ENCODE measurements around the gene MEOX1. TPM values are rescaled to one million over a fixed set of nuclear protein-coding genes. Genes with fewer than 3 reads are reported as not detected.
A peak's percentile ranks its signal among the peaks of the same experiment; 100 is the strongest.

Gene MEOX1
- total RNA-seq (1 to 10 TPM; 1.7 to 2.1 TPM), polyA plus RNA-seq (1 to 10 TPM; 5.1 to 8.4 TPM)

GRCh38 chr17:43661699-43662412 lies at the start of gene MEOX1:
MEOX1 (minus strand) TSS chr17:43661922; CDS start chr17:43661534, 388 bp downstream.
- Histone ChIP-seq H3K36me3 (ENCODE audit: insufficient read depth, low read length) (no peaks in the 10 kb centered on the region), H3K27me3 (ENCODE audit: insufficient read depth, low read length) (no peaks in the 10 kb centered on the region), H3K4me1 (ENCODE audit: insufficient read depth, low read length) (peaks cover 62% of the 10 kb centered on the region), H3K27ac (ENCODE audit: low read depth, low read length) (peak within 1 kb of the TSS; percentile 20), H3K9me3 (ENCODE audit: control insufficient read depth in 1 of 2, low read length in 2 of 2) (no peaks in the 10 kb centered on the region), H3K4me3 (ENCODE audit: low read length in 2 of 2) (peak within 1 kb of the TSS in 1 of 2 donors; percentile 40)
- Mint-ChIP-seq H3K27me3 (no peaks in the 10 kb centered on the region), H3K4me3 (peak within 1 kb of the TSS; percentile 33 to 87 (median 69)), H3K27ac (peak within 1 kb of the TSS; percentile 55 to 85 (median 73)), H3K4me1 (peaks cover 16 to 55% (median 47%) of the 10 kb centered on the region in 4 donors), H3K9me3 (no peaks in the 10 kb centered on the region), H3K36me3 (no peaks in the 10 kb centered on the region)
- intact Hi-C loops (cut with micrococcal nuclease): no loop called here
- CTCF ChIA-PET (ENCODE audit: partially characterized antibody): interaction anchor here (0.9 to 2.5 kb wide), 3 partner anchors 10 to 85 kb away, joined by 4 to 10 read pairs (median 7); no protein-coding TSS in a partner anchor
- POLR2A ChIA-PET (ENCODE audit: partially characterized antibody): interaction anchor here (1.4 kb wide), 1 partner anchor 273 kb away, joined by 3 read pairs; no protein-coding TSS in a partner anchor
- no peak for DNase-seq

GRCh38 chr17:43710101-43710500 lies 48.4 kb upstream of the MEOX1 start:
- H3K36me3 ChIP-seq (ENCODE audit: insufficient read depth, low read length): no peaks in the 10 kb centered on the region
- POLR2A ChIA-PET (ENCODE audit: partially characterized antibody): interaction anchor here (0.6 kb wide), 1 partner anchor 9 kb away, joined by 3 read pairs; no protein-coding TSS in a partner anchor
- no peak for DNase-seq
- no peak overlapping the region for H3K27ac ChIP-seq (ENCODE audit: low read depth, low read length)
- H3K4me1 ChIP-seq (ENCODE audit: insufficient read depth, low read length): peaks cover 14% of the 10 kb centered on the region
- H3K4me1 Mint-ChIP-seq: peaks cover 8 to 15% (median 13%) of the 10 kb centered on the region in 4 donors
- H3K36me3 Mint-ChIP-seq: no peaks in the 10 kb centered on the region
- no peak overlapping the region for H3K4me3 Mint-ChIP-seq
- H3K27me3 Mint-ChIP-seq: peaks cover 36 to 48% of the 10 kb centered on the region in 2 donors
- intact Hi-C loops (cut with micrococcal nuclease): no loop called here
- CTCF ChIA-PET (ENCODE audit: partially characterized antibody): interaction anchor here (1.5 kb wide), 1 partner anchor 16 kb away, joined by 5 read pairs; no protein-coding TSS in a partner anchor
- H3K9me3 Mint-ChIP-seq: no peaks in the 10 kb centered on the region
- no peaks in the 10 kb centered on the region for H3K9me3 ChIP-seq (ENCODE audit: control insufficient read depth in 1 of 2, low read length in 2 of 2)
- H3K27me3 ChIP-seq (ENCODE audit: insufficient read depth, low read length): peaks cover 22% of the 10 kb centered on the region
- H3K4me3 ChIP-seq (ENCODE audit: low read length in 2 of 2): no peak overlapping the region
- no peak overlapping the region for H3K27ac Mint-ChIP-seq

- H3K4me1 ChIP-seq (ENCODE audit: insufficient read depth, low read length): peaks cover 11% of the 10 kb centered on the region
- no peak overlapping the region for H3K27ac ChIP-seq (ENCODE audit: low read depth, low read length)
- intact Hi-C loops (cut with micrococcal nuclease): no loop called here
- H3K4me3 ChIP-seq (ENCODE audit: low read length in 2 of 2): no peak overlapping the region
- Mint-ChIP-seq H3K4me1 (peaks cover 6 to 9% (median 8%) of the 10 kb centered on the region in 4 donors), H3K9me3 (no peaks in the 10 kb centered on the region), H3K36me3 (no peaks in the 10 kb centered on the region), H3K4me3 (no peak overlapping the region), H3K27me3 (peaks cover 30 to 42% of the 10 kb centered on the region in 2 donors), H3K27ac (peak overlapping the region in 1 of 7 donors; percentile 48)
- H3K27me3 ChIP-seq (ENCODE audit: insufficient read depth, low read length): peaks cover 18% of the 10 kb centered on the region
- H3K9me3 ChIP-seq (ENCODE audit: control insufficient read depth in 1 of 2, low read length in 2 of 2): no peaks in the 10 kb centered on the region
- H3K36me3 ChIP-seq (ENCODE audit: insufficient read depth, low read length): no peaks in the 10 kb centered on the region
- DNase-seq: no peak
- POLR2A ChIA-PET (ENCODE audit: partially characterized antibody): no interaction called here
- CTCF ChIA-PET (ENCODE audit: partially characterized antibody): interaction anchor here (1.2 to 1.5 kb wide), 2 partner anchors 15 to 58 kb away, joined by 3 to 5 read pairs; no protein-coding TSS in a partner anchor
These were observed 47.5 kb upstream of the MEOX1 start for GRCh38 chr17:43709210-43709609.

- ChIA-PET CTCF (ENCODE audit: partially characterized antibody) (interaction anchor here (1.0 kb wide), 2 partner anchors 13 to 53 kb away, joined by 3 to 4 read pairs; no protein-coding TSS in a partner anchor), POLR2A (ENCODE audit: partially characterized antibody) (no interaction called here)
These were observed 45.5 kb upstream of the MEOX1 start for GRCh38 chr17:43707184-43707583.

GRCh38 chr17:43706235-43706634 lies 44.5 kb upstream of the MEOX1 start:
- H3K36me3 ChIP-seq (ENCODE audit: insufficient read depth, low read length): no peaks in the 10 kb centered on the region
- Mint-ChIP-seq H3K27me3 (peaks cover 19 to 26% of the 10 kb centered on the region in 2 donors), H3K4me3 (no peak overlapping the region), H3K9me3 (no peaks in the 10 kb centered on the region), H3K27ac (no peak overlapping the region), H3K36me3 (no peaks in the 10 kb centered on the region), H3K4me1 (peaks cover 1 to 4% (median 3%) of the 10 kb centered on the region in 4 donors)
- no peaks in the 10 kb centered on the region for H3K9me3 ChIP-seq (ENCODE audit: control insufficient read depth in 1 of 2, low read length in 2 of 2)
- POLR2A ChIA-PET (ENCODE audit: partially characterized antibody): no interaction called here
- H3K4me1 ChIP-seq (ENCODE audit: insufficient read depth, low read length): peaks cover 3% of the 10 kb centered on the region
- DNase-seq: no peak
- H3K27me3 ChIP-seq (ENCODE audit: insufficient read depth, low read length): peaks cover 4% of the 10 kb centered on the region
- H3K27ac ChIP-seq (ENCODE audit: low read depth, low read length): no peak overlapping the region
- no peak overlapping the region for H3K4me3 ChIP-seq (ENCODE audit: low read length in 2 of 2)
- CTCF ChIA-PET (ENCODE audit: partially characterized antibody): interaction anchor here (0.9 to 18.0 kb wide), 4 partner anchors 11 to 56 kb away, joined by 3 to 625 read pairs (median 4); partner anchors contain the start of gene SOST
- intact Hi-C loops (cut with micrococcal nuclease): no loop called here

More at GRCh38 chr17:43707184-43707583, 45.5 kb upstream of the MEOX1 start:
- H3K9me3 ChIP-seq (ENCODE audit: control insufficient read depth in 1 of 2, low read length in 2 of 2): no peaks in the 10 kb centered on the region
- Mint-ChIP-seq H3K4me3 (no peak overlapping the region), H3K27ac (no peak overlapping the region), H3K36me3 (no peaks in the 10 kb centered on the region), H3K27me3 (peaks cover 20 to 28% of the 10 kb centered on the region in 2 donors), H3K9me3 (no peaks in the 10 kb centered on the region), H3K4me1 (no peaks in the 10 kb centered on the region)
- intact Hi-C loops (cut with micrococcal nuclease): no loop called here
- peaks cover 4% of the 10 kb centered on the region for H3K27me3 ChIP-seq (ENCODE audit: insufficient read depth, low read length)
- H3K36me3 ChIP-seq (ENCODE audit: insufficient read depth, low read length): no peaks in the 10 kb centered on the region
- H3K27ac ChIP-seq (ENCODE audit: low read depth, low read length): no peak overlapping the region
- DNase-seq: no peak
- H3K4me1 ChIP-seq (ENCODE audit: insufficient read depth, low read length): no peaks in the 10 kb centered on the region
- H3K4me3 ChIP-seq (ENCODE audit: low read length in 2 of 2): no peak overlapping the region

GRCh38 chr17:43703630-43704029 lies 41.9 kb upstream of the MEOX1 start:
- H3K4me3 Mint-ChIP-seq: no peak overlapping the region
- Histone ChIP-seq H3K27me3 (ENCODE audit: insufficient read depth, low read length) (peaks cover 4% of the 10 kb centered on the region), H3K27ac (ENCODE audit: low read depth, low read length) (no peak overlapping the region), H3K9me3 (ENCODE audit: control insufficient read depth in 1 of 2, low read length in 2 of 2) (no peaks in the 10 kb centered on the region), H3K4me1 (ENCODE audit: insufficient read depth, low read length) (peaks cover 8% of the 10 kb centered on the region), H3K4me3 (ENCODE audit: low read length in 2 of 2) (no peak overlapping the region), H3K36me3 (ENCODE audit: insufficient read depth, low read length) (no peaks in the 10 kb centered on the region)
- DNase-seq: no peak
- H3K36me3 Mint-ChIP-seq: no peaks in the 10 kb centered on the region
- POLR2A ChIA-PET (ENCODE audit: partially characterized antibody): no interaction called here
- CTCF ChIA-PET (ENCODE audit: partially characterized antibody): interaction anchor here (0.8 to 18.0 kb wide), 2 partner anchors 9 to 59 kb away, joined by 3 to 625 read pairs; partner anchors contain the start of gene SOST
- intact Hi-C loops (cut with micrococcal nuclease): no loop called here
- no peaks in the 10 kb centered on the region for H3K9me3 Mint-ChIP-seq
- H3K27me3 Mint-ChIP-seq: peaks cover 8 to 13% of the 10 kb centered on the region in 2 donors
- peak overlapping the region in 1 of 7 donors; percentile 14 for H3K27ac Mint-ChIP-seq
- peaks cover 4 to 11% (median 5%) of the 10 kb centered on the region in 4 donors for H3K4me1 Mint-ChIP-seq

- DNase-seq: no peak
- CTCF ChIA-PET (ENCODE audit: partially characterized antibody): interaction anchor here (1.1 to 18.0 kb wide), 3 partner anchors 8 to 60 kb away, joined by 3 to 625 read pairs (median 6); partner anchors contain the start of gene SOST
- POLR2A ChIA-PET (ENCODE audit: partially characterized antibody): no interaction called here
- Histone ChIP-seq H3K4me3 (ENCODE audit: low read length in 2 of 2) (no peak overlapping the region), H3K36me3 (ENCODE audit: insufficient read depth, low read length) (no peaks in the 10 kb centered on the region), H3K27ac (ENCODE audit: low read depth, low read length) (no peak overlapping the region), H3K9me3 (ENCODE audit: control insufficient read depth in 1 of 2, low read length in 2 of 2) (no peaks in the 10 kb centered on the region), H3K27me3 (ENCODE audit: insufficient read depth, low read length) (peaks cover 4% of the 10 kb centered on the region), H3K4me1 (ENCODE audit: insufficient read depth, low read length) (peaks cover 8% of the 10 kb centered on the region)
- H3K4me3 Mint-ChIP-seq: no peak overlapping the region
- no peak overlapping the region for H3K27ac Mint-ChIP-seq
- peaks cover 8 to 9% of the 10 kb centered on the region in 2 donors for H3K27me3 Mint-ChIP-seq
- no peaks in the 10 kb centered on the region for H3K9me3 Mint-ChIP-seq
- intact Hi-C loops (cut with micrococcal nuclease): no loop called here
- H3K36me3 Mint-ChIP-seq: no peaks in the 10 kb centered on the region
- H3K4me1 Mint-ChIP-seq: peaks cover 4 to 11% (median 5%) of the 10 kb centered on the region in 4 donors
These were observed 40.9 kb upstream of the MEOX1 start for GRCh38 chr17:43702637-43703036.

All from CD4-positive, alpha-beta memory T cell (primary cell).